HCEC 1CT (cell line): ENCODE results near the gene MRPL4.

Experiments used
- DNase-seq: peaks from one replicate; pipeline ENCODE4 v3.0.0-alpha.2; 2017

Gene MRPL4

DNA sequence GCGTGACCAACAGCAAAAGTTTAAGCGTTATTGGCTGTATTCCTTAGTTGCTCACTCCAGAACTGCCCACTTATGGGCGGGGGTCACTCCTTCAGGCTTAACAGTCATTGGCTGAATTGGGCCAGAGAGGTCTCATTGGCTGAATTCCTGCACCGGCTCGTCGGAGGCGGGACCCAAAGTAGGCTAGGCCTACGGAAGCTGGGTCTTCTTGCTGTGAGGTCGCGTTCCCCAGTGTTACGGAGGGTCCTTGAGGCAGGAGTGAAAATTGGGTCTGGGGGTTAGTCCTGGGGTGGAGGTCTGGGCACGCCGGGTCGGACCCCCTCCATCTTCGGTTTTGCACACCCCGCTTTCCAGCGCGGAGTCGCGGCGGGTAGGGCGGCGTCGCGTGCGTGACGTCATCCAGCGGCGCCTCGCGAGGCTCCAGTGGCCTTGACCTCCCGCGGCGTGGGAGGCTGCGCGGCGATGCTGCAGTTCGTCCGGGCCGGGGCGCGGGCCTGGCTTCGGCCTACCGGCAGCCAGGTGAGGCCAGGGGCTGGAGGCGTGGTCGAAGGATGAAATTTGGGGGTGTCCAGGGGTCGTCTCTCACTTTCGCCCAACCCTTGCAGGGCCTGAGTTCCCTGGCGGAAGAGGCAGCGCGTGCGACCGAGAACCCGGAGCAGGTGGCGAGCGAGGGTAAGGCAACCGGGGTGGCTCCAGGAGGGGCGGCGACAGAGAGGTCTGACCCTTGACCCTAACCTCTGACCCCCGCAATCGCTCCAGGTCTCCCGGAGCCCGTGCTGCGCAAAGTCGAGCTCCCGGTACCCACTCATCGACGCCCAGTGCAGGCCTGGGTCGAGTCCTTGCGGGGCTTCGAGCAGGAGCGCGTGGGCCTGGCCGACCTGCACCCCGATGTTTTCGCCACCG lies at the start of gene MRPL4:
TSS of gene MRPL4 (plus strand) at position 423 of the 903 bp plus-strand sequence. CDS start at position 463, 40 bp downstream.
- DNase-seq = peak; percentile 99

GRCh38 chr19:10203686-10204085 lies 48.3 kb upstream of the MRPL4 start:
- no peak for DNase-seq

- DNase-seq = no peak
Observed at GRCh38 chr19:10205636-10206035, 46.4 kb upstream of the MRPL4 start.

DNA sequence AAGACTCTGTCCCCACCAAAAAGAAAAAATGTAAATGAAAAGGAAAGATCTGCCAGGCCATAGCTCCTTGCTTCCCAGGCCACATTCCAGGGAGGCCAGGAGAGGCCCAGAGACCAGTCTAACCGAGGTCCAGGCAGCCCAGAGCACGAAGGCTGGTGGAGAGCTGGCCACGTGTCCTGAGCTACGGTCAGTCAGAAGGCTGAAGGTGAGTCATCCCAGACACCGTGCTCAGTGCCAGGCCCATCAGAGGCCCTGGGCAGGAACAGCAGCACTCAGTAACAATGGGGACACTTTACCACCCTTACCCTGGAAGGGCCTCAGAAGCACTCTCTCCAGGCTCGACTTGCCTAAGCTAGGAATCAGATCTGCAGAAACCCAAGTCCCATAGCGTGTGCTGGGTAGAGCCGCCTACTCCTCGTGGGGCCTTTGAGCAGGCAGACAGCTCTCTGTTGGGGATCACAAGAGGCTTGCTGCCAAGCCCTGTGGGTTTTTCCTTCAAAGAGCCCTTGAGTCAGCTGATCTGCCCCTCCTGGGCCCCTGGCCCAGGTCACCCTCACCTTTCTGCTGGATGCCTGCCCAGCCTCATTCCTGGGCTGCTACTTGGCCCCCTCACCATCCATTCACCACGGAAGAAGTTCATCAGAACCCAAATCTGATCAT lies 45.7 kb upstream of the MRPL4 start:
- peak; percentile 48 for DNase-seq

DNA sequence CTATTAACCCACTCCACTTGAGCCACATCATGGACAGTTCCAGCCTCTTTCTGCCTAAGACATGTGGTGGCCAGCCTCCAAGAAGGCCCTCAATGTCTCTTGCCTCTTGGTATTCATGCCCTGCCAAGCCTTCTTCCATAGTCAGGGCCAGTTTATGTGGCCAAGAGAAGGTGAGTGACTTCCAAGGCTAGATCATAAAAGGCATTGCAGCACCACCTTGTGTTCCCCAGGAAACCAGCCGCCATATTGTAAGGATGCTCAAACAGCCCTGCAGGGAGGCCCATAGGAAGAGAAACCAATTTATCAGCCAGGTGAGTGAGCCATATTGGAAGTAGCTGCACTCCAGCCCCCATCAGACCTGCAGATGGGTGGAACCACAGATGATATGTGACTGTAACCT lies 45.0 kb upstream of the MRPL4 start:
- DNase-seq = no peak

DNA sequence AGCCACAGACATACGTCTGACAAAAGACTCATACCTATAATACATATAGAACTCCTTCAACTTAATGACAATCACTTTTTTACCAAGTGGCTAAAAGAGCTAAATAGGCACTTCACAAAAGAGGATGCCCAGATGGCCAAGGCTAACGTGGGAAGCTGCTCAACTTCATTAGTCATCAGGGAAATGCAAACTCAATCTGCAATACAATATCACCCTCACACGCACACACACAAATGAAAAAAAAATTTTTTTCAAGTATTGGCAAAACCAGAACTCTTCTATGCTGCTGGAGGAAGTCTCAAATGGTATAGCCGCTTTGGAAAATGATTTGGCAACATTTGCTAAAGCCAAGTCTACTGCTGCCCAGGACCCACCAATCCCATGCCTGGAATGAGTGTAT lies 42.7 kb upstream of the MRPL4 start:
- DNase-seq = peak; percentile 71

DNA sequence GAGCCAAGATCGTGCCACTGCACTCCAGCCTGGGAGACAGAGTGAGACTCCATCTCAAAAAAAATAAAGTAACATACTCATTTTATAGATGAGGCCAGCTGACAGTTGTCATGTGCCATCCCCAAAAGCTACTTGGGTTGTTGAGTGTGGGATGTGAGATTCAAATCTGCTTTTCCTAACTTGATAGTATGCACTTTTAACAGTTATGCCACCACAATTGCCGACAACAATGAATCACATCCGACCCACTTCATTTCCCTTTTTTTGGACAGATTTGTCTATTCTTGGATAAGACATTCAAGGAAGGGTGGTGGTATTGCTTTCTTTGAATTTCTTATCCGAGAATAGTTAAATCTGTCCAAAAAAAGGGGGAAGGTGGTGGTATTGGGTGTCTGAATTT lies 41.0 kb upstream of the MRPL4 start:
- no peak for DNase-seq

GRCh38 chr19:10211691-10212090 lies 40.3 kb upstream of the MRPL4 start:
- no peak for DNase-seq

DNA sequence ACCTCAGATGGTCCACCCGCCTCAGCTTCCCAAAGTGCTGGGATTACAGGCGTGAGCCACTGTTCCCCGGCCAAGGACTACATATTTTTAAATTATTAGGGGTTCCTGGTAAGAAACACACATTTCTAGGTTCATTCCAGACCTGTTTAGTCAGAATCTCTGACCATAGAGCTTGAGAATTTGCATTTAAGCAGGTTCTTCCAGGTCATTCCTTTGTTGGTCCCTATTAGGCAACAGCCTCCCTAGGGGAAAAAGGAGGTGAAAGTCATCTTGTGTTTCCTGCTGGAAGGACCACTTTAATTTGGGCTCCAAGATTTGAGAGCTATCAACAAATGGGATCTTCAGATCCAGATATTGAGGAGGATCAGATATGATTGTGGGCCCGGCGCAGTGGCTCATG lies 37.2 kb upstream of the MRPL4 start:
- peak; percentile 54 for DNase-seq

DNA sequence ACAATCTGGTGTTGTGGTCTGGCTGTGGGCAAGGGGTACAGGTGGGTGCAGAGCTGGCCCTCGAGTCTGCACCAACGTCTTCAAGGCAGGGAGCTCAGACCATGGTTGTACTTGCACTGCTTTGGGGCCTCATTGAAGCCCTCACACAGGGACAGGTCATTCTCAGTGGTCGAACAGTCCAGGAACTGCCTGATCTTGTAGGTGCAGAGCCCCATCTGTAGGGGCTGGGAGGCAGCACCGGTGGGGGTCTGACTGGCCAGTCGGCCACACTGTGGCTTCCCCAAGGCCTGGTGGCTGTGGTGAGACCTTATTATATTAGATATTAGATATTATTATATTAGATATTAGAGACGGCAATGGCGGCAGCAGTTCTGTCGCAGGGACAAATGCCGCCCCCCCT lies 34.9 kb upstream of the MRPL4 start:
- no peak for DNase-seq

DNA sequence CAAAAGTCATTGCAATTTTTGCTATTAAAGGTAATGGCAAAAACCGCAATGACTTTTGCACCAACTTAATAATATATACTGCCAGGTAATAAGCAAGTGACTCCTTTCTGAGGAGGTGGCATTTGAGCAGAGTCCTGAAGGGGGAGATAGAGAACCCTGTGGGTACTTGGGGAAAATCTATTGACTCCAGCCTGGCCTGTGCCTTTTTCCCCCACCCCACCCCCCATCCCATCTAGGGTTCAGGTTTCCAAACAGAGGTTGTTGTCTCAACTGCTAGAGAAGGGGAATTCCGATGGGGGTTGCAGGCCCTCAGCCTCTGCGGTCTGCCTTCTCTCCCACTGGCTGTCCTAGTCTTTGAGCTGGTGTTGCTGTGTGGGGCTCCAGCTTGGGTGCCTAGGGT lies 32.3 kb upstream of the MRPL4 start:
- DNase-seq = no peak

DNA sequence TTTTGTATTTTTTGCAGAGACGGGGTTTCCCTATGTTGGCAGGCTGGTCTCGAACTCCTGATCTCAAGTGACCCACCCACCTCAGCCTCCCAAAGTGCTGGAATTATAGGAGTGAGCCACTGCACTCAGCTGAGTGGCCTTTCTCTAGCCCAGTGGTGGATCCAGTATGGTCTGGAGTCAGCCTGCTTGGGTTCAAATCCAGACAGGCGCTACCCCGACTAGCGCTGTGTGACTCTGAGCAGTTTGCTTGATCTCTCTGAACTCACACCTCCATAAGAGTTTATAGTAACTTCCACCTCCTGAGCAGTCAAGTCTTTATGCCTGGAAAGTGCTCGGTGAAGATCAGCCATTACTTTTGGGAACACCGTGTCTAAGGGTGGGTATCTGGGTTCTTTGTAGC lies 31.3 kb upstream of the MRPL4 start:
- DNase-seq = no peak

GRCh38 chr19:10222201-10222890 lies 29.7 kb upstream of the MRPL4 start:
- no peak for DNase-seq

DNA sequence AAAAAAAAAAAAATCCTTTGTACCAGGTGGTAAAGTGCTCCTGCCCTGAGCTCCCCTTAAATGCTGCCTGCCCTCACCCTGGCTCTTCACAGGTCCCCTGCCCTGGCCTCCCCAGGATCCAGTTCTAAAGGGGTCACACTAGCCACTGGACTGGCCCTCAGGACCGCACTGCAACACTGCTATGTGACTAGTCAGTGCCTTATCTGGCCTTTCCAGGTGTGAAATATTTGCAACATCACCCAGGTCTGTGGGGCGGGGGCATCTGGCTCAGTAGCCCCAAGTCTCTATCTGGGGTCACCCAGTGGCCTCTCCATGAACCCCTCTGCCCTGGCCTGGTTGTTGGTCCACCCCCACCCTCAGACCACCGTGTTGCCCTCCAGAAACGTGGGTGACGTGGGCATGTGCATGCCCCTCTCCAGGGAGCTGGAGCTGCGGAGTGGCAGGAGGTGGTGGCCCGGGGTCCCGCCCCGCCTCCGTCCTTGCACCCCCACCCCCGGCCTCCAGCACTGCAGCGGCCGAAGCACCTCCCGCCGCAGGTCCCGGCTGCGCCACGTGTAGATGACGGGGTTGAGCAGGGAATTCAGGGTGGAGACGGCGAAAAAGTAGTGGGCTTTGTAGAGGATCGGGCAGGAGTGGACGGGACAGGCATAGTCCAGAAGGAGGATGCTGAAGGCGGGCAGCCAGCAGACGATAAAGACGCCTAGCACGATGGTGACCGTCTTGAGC lies 28.4 kb upstream of the MRPL4 start:
- no peak for DNase-seq

DNA sequence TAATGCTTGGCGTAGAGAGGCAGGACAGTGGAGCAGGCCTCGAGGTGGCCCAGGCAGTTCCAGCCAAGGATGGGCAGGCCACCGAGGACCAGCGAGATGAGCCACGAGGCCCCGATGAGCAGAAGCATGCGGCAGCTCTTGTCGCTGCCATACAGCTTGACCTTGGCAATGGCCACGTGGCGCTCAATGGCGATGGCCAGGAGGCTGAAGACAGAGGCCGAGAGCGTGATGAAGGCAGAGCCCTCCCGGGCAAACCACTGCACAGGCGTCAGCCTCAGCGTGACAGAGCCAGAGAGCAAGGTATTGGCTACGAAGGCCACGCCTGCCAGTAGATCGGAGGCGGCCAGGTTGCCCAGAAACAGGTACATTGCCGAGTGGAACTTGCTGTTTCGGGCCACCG lies 27.7 kb upstream of the MRPL4 start:
- no peak for DNase-seq

GRCh38 chr19:10226021-10226375 lies 26.0 kb upstream of the MRPL4 start:
- no peak for DNase-seq

DNA sequence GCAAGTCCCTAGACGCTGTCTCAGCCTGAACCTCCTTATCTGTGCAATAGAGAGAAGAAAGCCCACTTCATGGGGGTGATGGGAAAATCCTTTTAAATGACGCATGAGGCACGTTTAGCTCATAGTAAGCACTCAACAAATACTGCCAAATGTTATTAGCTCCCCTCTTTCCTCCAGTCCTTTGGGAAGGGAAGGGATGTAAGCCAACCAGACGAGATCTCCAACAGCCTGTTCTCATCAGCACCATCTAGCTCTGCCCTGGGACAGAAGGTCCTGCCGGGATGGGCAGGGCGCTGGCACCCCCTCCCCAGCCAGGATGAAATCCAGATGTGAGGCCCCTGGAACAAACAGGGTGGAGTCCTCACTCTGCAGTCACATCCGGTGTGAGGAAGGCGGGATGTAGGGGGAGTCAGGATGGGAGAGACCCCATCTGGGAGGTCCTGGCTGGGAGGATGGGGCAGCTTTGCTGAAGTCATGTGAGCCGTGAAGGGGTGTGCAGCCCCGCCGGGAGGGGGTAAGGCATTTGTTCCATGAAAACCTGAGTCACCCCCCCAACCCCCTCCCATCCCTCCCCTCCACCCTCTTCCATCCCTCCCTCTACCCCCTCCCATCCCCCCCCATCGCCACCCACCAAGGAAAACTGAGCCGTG lies 25.5 kb upstream of the MRPL4 start:
- DNase-seq = peak; percentile 81

DNA sequence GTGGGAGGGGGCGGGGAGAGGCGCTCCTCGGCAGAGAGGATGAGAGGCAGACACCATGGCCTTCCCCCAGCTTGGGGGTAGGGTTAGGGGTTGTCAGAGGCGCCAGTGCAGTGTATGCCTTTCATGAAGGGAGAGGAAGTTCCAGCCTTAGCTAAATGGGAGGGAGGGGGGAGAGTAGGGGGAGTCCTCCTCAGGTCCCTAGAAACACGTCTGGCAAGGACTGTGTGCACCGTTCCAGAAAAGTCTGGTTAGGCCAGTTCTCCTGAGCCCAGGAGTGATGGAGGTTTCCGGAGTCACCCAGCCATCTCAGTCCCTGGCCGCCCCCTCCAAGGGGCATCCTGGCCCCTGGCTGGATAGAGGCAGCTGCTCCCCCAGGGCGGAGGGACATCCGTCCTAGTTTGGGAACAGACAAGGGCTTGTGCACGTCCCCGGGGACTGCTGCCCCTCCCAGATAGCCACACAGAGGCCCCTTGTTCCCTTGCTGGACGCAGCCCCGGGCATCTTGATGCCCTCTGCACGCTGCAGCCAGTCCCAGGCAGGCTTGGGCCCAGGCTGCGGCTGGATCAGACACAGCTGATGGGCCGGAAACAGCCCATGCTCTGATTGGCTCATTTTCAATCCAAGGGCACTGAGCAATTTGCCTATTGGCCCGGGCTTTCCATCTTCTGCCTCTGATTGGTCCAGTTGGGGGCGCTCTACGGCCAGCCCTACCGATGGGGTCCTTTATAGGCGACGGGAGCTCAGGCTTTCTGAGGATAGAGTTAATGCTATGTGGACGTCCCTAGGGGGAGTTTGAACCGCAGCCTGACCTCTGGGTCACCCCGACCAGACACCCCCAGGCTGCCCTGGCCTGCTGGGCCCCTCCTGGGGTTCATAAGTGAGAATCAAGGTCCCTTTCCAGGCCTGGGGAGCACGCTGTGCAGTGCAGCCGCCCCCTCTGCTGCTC lies 24.7 kb upstream of the MRPL4 start:
- peak; percentile 38 for DNase-seq

DNA sequence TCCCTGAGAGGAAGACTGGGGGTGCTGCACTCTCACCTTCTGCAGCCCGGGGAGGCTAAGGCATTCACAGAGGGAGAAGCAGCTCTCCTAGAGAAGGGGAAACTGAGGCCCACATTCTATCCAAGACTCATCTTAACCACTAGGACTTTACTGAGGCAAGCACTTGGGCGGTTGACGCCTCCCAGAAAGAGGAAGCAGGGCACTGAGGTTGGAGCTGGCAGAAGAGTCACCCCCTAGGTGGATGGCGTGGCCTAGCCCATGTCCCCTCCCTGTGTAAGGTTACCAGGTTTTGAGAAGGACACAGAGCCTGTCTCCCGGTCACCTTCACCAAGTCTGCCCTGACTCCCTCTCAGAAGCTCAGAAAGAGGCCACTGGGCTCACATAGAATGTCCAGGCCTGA lies 23.6 kb upstream of the MRPL4 start:
- DNase-seq = no peak

- DNase-seq = peak; percentile 38
Observed at GRCh38 chr19:10228920-10229319, 23.1 kb upstream of the MRPL4 start.

DNA sequence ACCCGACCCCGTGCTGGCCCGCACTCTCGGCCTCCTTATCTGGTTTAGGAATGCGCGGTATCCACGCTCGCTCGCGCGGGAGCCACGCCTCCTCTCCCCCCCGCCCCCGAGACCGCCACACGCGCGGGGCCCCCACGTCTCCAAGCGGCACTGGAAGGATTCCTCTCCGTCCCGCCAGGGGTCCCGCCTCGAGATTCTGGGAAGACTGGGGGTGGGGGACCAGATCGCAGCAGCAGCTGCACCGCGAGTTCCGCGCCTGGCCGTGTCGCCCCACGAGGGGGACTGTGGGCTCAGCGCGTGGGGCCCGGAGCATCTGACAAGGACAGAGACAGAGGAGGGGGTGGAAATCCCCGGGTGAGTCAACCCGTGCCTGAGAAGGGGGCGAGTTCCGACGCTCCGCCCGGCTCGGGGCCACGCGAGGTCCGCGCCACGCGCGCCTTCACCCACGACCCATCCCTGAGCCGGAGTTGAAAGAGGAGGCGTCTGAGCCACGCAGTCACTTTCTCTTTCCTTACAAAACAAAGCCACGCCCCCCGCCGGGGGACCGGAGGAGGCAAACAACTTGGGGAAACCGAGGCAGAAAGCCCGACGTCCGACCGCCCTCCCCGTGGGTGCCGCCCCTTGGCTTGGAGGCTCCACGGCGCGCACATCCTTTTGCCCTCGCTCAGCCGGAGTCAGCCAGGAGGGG lies 21.7 kb upstream of the MRPL4 start:
- DNase-seq = no peak
